Activated B cell treated with CpG ODN at 0.5 μM for 24 hours (primary cell): ENCODE measurements around the gene ITPR3. TPM values are rescaled to one million over a fixed set of nuclear protein-coding genes. Genes with fewer than 3 reads are reported as not detected.

Source experiments
- ATAC-seq: fragments of 200-7000 bp; cut with Tn5 transposase; one replicate; pipeline ENCODE4 v1.10.0; 2021; ENCODE audit warnings: low read depth, mild to moderate bottlenecking, moderate library complexity
- CTCF ChIA-PET: fragments of 350-600 bp; sonication (Branson Sonifier 250); formaldehyde crosslinking; loops from one replicate; lab custom pipeline; 2021; ENCODE audit warnings: antibody characterized with exemption; lab: Charles Lee
- POLR2A ChIA-PET: fragments of 350-600 bp; sonication (Branson Sonifier 250); formaldehyde crosslinking; loops from one replicate; lab custom pipeline; 2021; ENCODE audit warnings: antibody characterized with exemption; lab: Charles Lee
- DNase-seq: peaks from one replicate; pipeline ENCODE4 v3.0.0; 2022
- H3K27ac Mint-ChIP-seq: one replicate; pipeline ENCODE4 v1.8.0; 2020; ENCODE audit warnings: mixed read lengths
- H3K27me3 Mint-ChIP-seq: one replicate; pipeline ENCODE4 v1.8.0; 2021; ENCODE audit warnings: mixed read lengths
- H3K36me3 Mint-ChIP-seq: one replicate; pipeline ENCODE4 v1.8.0; 2021; ENCODE audit warnings: low read depth, mixed read lengths
- H3K4me1 Mint-ChIP-seq: one replicate; pipeline ENCODE4 v1.8.0; 2021; ENCODE audit warnings: mixed read lengths
- H3K4me3 Mint-ChIP-seq: one replicate; pipeline ENCODE4 v1.8.0; 2020; ENCODE audit warnings: mild to moderate bottlenecking, mixed read lengths
- H3K9me3 Mint-ChIP-seq: one replicate; pipeline ENCODE4 v1.8.0; 2020; ENCODE audit warnings: mixed read lengths
- intact Hi-C: fragments of 100-400 bp; cut with micrococcal nuclease; formaldehyde crosslinking; loops from one replicate; pipeline ENCODE4 v1.15.1; 2024
- total RNA-seq: library from RNA; stranded (reverse); gene quantifications from 2 replicates; pipeline ENCODE4 v1.2.3, GENCODE V29; 2022
- TF ChIP-seq, protein P1 (sequence below): fragments of 200-600 bp; IDR thresholded peaks from one replicate; pipeline ENCODE4 v1.8.0; 2022; ENCODE audit warnings: antibody characterized with exemption, mild to moderate bottlenecking

The ITPR3 gene
- total RNA-seq, 1 donor from 2014 or later, result 35.5 TPM

GRCh38 chr6:33696076-33696475 lies 75.0 kb downstream of the ITPR3 start:
- intact Hi-C loops, result loop anchor here (1.0 to 5.0 kb wide), 4 partner anchors 15 to 269 kb away; partner anchors contain the start of genes ITPR3 and UQCC2
- ChIA-PET POLR2A (interaction anchor here (1.2 to 2.0 kb wide), 6 partner anchors 15 to 125 kb away, joined by 3 to 11 read pairs (median 8); partner anchors contain the start of genes BAK1, ITPR3 and UQCC2), CTCF (interaction anchor here (0.9 kb wide), 1 partner anchor 16 kb away, joined by 3 read pairs; no protein-coding TSS in a partner anchor)
- peaks cover 93% of the 10 kb centered on the region for H3K4me1 Mint-ChIP-seq
- H3K27ac Mint-ChIP-seq, result peak overlapping the region; percentile 90
- DNase-seq (no peak), ATAC-seq (no peak)
- no peaks in the 10 kb centered on the region for H3K27me3 Mint-ChIP-seq
- TF ChIP-seq, protein P1, sequence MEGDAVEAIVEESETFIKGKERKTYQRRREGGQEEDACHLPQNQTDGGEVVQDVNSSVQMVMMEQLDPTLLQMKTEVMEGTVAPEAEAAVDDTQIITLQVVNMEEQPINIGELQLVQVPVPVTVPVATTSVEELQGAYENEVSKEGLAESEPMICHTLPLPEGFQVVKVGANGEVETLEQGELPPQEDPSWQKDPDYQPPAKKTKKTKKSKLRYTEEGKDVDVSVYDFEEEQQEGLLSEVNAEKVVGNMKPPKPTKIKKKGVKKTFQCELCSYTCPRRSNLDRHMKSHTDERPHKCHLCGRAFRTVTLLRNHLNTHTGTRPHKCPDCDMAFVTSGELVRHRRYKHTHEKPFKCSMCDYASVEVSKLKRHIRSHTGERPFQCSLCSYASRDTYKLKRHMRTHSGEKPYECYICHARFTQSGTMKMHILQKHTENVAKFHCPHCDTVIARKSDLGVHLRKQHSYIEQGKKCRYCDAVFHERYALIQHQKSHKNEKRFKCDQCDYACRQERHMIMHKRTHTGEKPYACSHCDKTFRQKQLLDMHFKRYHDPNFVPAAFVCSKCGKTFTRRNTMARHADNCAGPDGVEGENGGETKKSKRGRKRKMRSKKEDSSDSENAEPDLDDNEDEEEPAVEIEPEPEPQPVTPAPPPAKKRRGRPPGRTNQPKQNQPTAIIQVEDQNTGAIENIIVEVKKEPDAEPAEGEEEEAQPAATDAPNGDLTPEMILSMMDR, result no peak
- H3K9me3 Mint-ChIP-seq, result no peaks in the 10 kb centered on the region
- H3K4me3 Mint-ChIP-seq, result peak overlapping the region; percentile 73
- peaks cover 48% of the 10 kb centered on the region for H3K36me3 Mint-ChIP-seq

DNA sequence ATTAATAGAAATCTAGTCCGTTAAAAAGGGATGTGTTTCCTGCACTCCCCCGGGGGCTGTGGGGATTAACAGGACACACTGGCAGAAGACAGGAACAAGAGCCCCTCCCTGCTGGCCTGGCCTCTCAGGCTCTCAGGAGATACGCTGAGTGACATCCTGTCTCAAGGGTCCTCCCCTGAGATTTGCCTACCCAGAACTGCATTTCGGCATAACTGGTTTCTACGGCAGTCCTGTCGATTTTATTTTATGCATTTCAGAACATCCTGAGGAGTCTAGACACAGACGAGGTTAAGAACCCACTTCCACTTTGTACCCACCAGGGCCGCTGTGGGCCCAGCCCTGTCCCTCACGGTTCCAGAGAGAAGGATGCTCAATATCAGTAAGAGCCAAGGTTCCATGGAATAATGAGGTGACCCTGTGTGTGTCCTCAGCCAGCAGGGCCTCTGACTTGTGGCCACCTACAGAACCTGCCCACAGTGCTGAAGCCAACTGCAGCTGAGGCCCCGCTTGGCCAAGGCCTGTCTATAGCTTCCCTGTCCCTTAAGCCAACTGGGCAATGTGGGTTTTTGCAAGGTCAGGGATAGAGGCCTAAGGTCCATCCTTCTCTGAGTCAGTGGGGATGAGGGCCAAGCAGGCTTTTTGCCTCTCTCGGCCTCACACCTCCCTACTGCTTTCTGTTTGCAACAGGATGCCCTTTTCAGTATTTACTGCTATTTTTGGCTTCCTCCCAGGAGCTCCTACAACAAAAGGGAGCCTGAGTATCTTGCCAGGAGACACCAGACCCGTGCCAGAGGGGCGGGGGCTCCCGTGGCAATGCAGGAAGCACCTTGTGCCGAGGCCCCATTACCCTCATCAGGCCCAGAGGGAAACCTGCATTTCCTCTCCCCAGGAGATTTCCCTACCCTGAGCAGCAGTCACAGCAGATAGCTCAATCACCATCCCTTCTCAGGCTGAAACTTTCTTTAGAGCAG lies 75.7 kb downstream of the ITPR3 start:
- Mint-ChIP-seq H3K4me1 (peaks cover 95% of the 10 kb centered on the region), H3K9me3 (no peaks in the 10 kb centered on the region), H3K27me3 (no peaks in the 10 kb centered on the region), H3K4me3 (peak overlapping the region; percentile 73), H3K27ac (peak overlapping the region; percentile 90), H3K36me3 (peaks cover 40% of the 10 kb centered on the region)
- TF ChIP-seq, protein P1, result no peak
- CTCF ChIA-PET, result interaction anchor here (0.8 to 1.4 kb wide), 3 partner anchors 14 to 112 kb away, joined by 3 to 6 read pairs (median 5); no protein-coding TSS in a partner anchor
- POLR2A ChIA-PET, result interaction anchor here (0.6 to 2.0 kb wide), 8 partner anchors 15 to 384 kb away, joined by 3 to 11 read pairs (median 4); partner anchors contain the start of genes BAK1, ITPR3 and UQCC2
- intact Hi-C loops, result loop anchor here (1.0 to 5.0 kb wide), 4 partner anchors 14 to 270 kb away; partner anchors contain the start of genes ITPR3 and UQCC2
- peak; percentile 72 for ATAC-seq
- DNase-seq, result peak; percentile 45

- ATAC-seq, result no peak
- intact Hi-C loops, result loop anchor here (2.0 to 5.0 kb wide), 3 partner anchors 13 to 271 kb away; partner anchors contain the start of genes ITPR3 and UQCC2
- H3K4me1 Mint-ChIP-seq, result peaks cover 91% of the 10 kb centered on the region
- peak overlapping the region; percentile 8 for H3K4me3 Mint-ChIP-seq
- CTCF ChIA-PET, result interaction anchor here (0.8 to 1.4 kb wide), 3 partner anchors 13 to 113 kb away, joined by 3 to 6 read pairs (median 5); no protein-coding TSS in a partner anchor
- POLR2A ChIA-PET, result interaction anchor here (0.6 to 2.0 kb wide), 5 partner anchors 14 to 385 kb away, joined by 3 to 11 read pairs (median 4); partner anchors contain the start of genes ITPR3 and UQCC2
- H3K27me3 Mint-ChIP-seq, result no peaks in the 10 kb centered on the region
- H3K27ac Mint-ChIP-seq, result peak overlapping the region; percentile 90
- H3K36me3 Mint-ChIP-seq, result peaks cover 34% of the 10 kb centered on the region
- no peaks in the 10 kb centered on the region for H3K9me3 Mint-ChIP-seq
- DNase-seq, result no peak
- TF ChIP-seq, protein P1, result no peak
Observed at GRCh38 chr6:33697845-33698244, 76.7 kb downstream of the ITPR3 start.

DNA sequence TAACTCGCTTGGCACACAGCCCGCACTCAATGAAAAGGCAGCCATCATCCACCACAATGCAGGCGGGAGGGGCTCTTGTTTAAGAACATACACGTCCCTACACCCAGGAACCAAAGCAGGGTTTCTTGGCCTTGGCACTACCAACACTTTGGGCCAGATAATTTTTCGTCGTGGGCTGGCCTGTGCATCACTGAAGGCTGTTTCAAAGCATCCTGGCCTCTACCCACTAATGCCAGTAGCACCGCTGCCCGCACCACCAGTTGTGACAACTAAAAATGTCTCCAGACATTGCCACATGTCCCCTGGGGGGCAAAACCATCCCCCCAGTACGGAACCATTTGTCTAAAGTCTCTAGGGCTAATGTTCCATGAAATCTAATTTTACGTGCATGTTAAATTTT lies 77.4 kb downstream of the ITPR3 start:
- CTCF ChIA-PET, result no interaction called here

More for the DNA sequence above, 77.4 kb downstream of the ITPR3 start:
- POLR2A ChIA-PET, result no interaction called here
- ATAC-seq (no peak), DNase-seq (no peak)
- H3K27me3 Mint-ChIP-seq, result no peaks in the 10 kb centered on the region
- peak overlapping the region; percentile 28 for H3K4me3 Mint-ChIP-seq
- TF ChIP-seq, protein P1, result no peak
- peaks cover 29% of the 10 kb centered on the region for H3K36me3 Mint-ChIP-seq
- H3K27ac Mint-ChIP-seq, result peak overlapping the region; percentile 74
- intact Hi-C loops, result loop anchor here (5.0 kb wide), 1 partner anchor 271 kb away; no protein-coding TSS in a partner anchor
- peaks cover 84% of the 10 kb centered on the region for H3K4me1 Mint-ChIP-seq
- H3K9me3 Mint-ChIP-seq, result no peaks in the 10 kb centered on the region
